GM21619 (cell line): ENCODE results near the gene LATS1.
"Not testable (repeated sequence)": the region's sequence is repeated elsewhere in the genome, so short reads cannot be mapped to it uniquely, and the experiment has no call there.

Source experiments
- ATAC-seq: cut with Tn5 transposase; IDR thresholded peaks from one replicate; pipeline ENCODE4 v1.9.1; 2021; ENCODE audit not compliant: unreplicated experiment

The LATS1 gene

DNA sequence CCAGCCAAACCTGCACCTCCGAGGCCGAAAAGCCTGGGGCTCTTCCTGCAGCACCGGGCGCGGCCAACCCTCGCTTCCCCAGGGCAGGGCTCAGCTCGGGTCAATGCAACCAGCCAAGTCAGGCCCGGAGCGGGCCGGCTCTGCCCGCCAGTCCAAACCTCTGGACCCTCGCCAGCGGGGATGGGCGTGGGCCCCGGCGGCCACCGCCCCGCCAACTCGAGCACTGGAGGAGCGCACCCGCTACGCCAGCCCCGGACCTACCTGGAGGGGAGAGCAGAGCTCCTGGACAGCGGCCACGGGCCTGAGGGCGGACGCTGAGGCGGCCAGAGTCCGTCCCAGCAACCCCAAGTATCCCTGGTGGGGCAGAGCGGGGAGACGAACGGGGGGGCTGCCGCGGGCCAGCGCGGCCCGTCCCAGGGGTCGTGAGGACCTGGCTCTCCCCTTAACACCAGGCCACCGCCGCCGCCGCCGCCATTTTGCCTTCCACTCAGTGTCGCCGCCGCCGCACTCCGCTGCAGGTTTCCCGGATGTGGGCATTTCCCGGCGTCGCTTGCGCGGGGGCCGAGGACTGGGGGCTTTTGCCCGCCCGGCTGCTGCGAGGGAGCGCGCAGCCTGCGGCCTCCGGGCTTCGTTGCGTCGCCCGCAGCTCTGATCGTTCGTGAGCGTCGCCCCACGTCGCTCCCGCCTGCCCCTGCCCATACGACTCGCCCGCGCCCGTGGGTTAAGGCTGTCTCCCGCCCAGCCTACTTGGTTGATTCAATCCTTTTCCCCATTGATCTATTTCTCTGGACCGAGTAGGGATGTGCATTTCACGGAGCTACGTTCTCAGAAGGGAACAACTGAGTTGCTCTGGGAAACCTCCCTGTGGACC, at the start of gene LATS1:
TSS of gene LATS1 (minus strand) at position 514 of the 871 bp plus-strand sequence. CDS start 15,975 bp downstream, outside the sequence.
- ATAC-seq = peak; percentile 89

GRCh38 chr6:149766156-149766769, 48.4 kb upstream of the LATS1 start:
- ATAC-seq = no peak

DNA sequence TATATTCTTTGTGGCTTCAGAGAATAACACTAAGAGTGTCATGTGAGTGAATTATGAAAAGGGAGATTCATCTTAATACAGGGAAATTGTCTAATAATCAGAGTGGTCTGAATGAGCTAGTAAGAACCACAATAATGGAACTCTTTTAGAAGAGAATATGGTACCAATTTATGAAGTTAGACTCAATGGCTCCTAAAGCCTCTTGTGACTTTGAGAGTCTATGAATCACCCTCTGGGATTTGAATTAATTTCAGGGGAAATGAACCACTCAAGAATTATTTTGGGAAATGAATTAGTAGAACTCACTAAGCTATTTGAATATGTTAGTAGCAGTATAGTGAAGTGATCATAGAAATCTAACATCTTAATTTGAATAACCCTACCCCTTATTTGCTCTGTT, 46.0 kb upstream of the LATS1 start:
- ATAC-seq = no peak

DNA sequence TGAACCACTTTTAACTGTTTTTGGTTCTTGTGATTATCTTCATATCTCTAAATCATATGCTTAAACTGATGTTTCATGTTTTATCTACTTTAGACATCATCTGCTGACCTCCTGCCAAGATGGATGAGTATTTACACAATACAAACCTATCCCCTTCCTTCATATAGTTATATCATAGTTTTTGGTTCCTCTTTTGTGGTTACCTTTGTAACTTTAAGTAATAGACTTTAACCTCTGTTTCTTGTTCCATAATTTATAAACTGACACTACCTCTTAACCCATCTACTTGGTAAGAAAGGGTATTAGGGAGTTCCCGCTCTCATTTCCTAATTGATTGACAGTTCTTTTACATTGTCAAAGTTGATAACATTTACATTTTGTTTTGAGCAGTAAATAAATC, 43.5 kb upstream of the LATS1 start:
- peak; percentile 97 for ATAC-seq

DNA sequence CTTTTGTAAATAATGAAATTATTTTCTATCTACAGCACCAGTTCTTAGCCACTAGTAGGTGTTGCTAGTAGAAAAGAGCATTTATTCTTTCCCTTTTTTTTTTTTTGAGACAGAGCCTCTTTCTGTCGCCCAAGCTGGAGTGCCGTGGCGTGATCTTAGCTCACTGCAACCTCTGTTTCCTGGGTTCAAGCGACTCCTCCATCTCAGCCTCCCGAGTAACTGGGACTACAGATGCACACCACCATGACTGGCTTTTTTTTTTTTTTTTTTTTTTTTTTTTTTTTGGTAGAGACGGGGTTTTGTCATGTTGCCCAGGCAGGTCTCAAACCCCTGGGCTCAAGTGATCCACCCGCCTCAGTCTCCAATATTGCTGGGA, 38.3 kb upstream of the LATS1 start:
- ATAC-seq = no peak

GRCh38 chr6:149755300-149756260, 37.7 kb upstream of the LATS1 start:
- ATAC-seq = peak; percentile 67

DNA sequence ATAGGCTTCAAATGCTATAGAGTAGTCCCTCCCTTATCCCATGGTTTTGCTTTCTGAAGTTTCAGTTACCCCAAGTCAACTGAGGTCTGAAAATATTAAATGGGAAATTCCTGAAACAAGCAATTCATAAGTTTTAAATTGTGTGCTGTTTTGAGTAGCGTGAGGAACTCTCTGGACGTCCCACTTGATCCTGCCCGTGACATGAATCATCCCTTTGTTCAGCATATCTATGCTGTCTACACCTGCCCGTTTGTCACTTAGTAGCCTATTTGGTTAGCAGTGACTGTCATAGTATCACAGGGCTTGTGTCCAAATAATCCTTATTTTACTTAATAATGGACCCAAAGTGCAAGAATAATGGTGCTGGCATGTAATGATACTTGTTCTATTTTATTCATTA, 36.6 kb upstream of the LATS1 start:
- no peak for ATAC-seq

GRCh38 chr6:149753374-149753637, 35.4 kb upstream of the LATS1 start:
- ATAC-seq = not testable (repeated sequence)

DNA sequence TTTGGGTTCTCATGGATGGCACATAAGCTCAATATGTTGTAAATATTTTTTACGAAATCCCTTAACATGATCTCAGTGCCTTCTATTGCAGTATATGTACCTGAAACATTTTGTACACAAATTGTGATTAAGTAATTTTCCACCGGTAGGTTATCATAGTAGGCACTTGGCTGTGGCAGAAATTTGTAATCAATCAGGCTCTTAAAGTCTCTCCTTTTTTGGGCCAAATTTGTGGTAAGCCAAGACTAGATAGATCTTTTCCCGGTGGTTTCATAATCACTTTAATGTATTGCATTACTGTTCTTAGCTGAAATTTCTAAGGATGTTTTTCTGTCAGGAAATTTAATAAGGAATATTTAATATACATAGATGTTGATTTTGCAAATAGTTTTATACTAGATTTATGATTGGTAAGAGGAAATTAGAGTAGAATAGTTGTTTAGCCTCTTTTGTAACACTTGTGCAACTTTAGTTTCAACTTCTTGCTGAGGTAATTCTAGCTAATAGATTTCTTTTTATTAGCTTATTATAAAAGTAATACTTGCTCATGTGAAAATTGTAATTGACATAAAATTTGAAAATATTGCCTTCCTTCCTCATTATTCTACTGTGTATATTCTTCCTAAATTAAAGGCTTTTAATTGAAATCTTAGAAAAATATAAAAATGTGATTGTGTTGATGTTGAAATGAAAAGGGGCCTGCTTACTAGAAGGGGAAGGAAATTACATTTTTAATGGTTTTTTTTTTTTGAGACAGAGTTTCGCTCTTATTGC, 34.9 kb upstream of the LATS1 start:
- ATAC-seq = no peak

DNA sequence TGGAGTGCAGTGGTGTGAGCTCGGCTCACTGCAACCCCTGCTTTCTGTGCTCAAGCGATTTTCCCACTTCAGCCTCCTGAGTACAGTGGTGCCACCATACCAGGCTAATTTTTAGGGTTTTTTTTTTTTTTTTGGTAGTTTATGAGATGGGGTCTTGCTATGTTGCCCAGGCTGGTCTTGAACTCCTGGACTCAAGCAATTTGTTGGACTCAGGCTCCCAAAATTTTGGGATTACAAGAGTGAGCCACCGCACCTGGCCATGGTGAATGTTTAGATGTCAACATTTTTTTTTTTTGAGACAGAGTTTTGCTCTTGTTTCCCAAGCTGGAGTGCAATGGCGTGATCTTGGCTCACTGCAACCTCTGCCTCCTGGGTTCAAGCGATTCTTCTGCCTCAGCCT, 34.0 kb upstream of the LATS1 start:
- not testable (repeated sequence) for ATAC-seq

DNA sequence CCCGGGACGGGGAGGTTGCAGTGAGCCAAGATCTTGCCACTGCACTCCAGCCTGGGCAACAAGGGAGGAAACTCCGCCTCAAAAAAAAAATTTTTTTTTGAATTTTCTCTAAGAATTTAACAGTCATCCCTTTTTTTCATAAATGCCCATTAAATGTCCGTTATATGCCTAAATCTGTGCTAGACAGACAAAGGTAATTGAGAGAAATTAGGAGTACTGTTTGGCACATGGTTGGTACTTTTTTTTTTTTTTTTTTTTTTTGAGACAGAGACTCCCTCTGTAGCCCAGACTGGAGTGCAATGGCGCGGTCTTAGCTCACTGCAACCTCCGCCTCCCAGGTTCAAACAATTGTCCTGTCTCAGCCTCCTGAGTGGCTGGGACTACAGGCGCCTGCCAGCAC, 33.3 kb upstream of the LATS1 start:
- ATAC-seq = no peak

- peak; percentile 40 for ATAC-seq
Measured at GRCh38 chr6:149750136-149750609, 32.3 kb upstream of the LATS1 start.

DNA sequence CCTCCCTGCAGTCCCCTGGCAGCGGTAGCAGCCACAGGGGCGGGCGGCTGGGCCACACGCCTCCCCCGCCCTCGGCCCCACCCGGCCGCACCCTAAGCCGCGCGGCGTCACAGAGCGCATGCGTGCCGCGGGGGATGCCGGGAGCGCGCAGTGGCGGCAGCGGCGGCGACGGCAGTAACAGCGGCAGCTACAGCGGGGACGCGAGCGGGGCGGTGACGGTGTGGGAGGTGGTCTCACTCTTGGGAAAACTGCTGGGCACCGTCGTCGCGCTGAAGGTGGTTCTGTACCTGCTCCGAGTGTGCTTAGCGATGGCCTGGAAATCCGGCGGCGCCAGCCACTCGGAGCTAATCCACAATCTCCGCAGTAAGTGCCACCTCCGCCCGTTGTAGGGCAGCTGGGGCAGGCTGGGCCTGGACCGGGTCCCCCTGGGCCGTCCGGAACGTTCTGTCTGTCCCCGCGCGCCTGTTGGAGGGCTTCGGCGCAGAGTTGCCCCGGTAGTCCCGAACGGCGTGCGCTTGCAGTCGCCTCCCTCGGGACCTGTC, 31.8 kb upstream of the LATS1 start, which contains the start of gene PCMT1:
TSS of gene PCMT1 (plus strand) at position 148 of the 542 bp plus-strand sequence. CDS start at position 309, 161 bp downstream.
- peak; percentile 74 for ATAC-seq

DNA sequence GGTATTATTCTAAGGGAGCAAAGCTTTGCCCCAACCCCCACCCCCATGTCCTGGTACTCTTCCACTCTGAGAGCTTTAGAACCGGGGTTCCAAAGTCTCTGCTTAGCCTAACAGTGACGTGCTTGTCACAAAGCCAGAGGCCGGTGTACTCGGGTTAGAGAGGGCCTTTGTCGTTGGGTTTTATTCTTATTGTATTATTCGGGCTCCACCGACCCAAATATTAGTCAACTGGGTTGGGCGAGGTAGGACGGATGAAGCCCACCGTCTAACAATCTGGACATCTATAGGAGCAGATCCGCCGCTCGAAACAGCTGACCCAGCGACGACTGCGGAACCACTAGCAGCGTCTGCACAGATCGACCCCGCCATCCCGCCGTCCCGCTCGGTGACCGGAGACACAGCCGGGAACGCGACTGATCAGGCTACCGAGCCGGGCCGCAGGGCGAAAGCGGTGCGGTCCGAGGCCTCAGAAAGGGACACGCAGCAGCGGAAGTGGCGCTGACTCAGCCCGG, 31.2 kb upstream of the LATS1 start:
- not testable (repeated sequence) for ATAC-seq

DNA sequence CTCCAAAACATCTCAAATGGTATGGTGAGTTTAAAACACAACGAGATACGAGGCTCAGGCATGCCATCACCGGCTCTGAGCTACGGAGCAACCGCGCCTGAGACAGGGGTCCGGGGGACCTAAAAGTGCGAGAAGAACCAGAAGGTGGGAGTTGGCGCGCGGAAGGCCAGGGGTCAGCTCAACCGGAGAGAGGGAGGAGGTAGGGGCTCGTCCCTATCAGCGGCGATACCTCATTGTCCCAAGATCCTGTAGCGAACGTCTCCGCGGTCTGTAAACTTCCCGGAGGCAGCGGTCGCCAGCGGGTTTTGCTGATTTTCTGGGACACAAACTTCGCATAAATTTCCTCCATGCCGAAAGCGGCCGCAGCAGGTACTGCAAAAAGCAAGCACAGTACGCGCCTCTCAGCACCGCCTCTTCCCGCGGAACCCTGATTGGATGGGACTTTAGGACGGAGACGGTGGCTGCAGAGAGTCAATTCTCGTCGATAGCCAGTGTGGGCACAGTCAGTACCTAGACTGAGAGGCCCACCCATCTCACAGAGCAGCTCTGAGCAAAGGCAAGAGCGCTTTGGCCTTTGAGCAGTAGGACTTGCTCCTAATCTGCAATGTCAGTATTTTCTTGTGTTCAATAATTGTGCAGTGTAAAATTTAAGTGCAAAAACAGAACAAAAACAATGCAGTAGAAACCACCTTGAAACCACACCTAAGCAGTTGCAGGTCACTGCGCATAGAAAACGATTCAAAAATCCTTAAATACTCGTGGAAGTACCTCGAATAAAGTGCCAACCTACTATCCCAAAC, 28.4 kb upstream of the LATS1 start, which contains the start of gene NUP43:
TSS of gene NUP43 (minus strand) at position 383 of the 800 bp plus-strand sequence. CDS start at position 349, 34 bp downstream.
- ATAC-seq = peak; percentile 53

- ATAC-seq = not testable (repeated sequence)
Measured at GRCh38 chr6:149745252-149745651, 27.4 kb upstream of the LATS1 start.

- no peak for ATAC-seq
Measured at GRCh38 chr6:149734915-149735314, 17.0 kb upstream of the LATS1 start.

DNA sequence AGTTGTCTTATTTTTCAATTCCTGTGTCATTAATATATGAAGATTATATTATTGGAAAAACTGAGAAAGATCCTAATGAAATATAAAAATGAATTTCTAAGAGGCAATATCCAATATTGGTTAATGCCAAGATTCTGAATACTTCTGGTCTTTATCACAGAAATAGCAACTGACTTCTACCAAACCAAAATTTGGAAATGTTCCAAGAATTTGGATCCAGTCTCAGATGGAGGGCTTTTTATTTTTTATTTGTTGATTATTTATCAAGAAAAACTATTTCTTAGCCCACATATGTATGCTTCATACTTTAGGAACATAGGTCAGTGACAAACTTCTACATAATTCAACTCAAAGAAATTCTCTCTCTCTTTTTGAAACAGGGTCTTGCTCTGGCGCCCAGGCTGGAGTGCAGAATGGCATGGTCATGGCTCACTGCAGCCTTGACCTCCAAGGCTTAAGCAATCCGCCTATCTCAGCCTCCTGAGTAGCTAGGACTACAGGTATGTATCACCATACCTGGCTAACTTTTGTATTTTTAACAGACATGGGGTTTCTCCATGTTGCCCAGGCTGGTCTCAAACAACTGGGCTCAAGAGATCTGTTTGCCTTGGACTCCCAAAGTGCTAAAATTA, 15.3 kb upstream of the LATS1 start:
- no peak for ATAC-seq

- no peak for ATAC-seq
Measured at GRCh38 chr6:149729824-149730223, 11.9 kb upstream of the LATS1 start.
